Gastroesophageal sphincter (tissue), 4 donors: ENCODE results near the gene TMCO2. TPM values are rescaled to one million over a fixed set of nuclear protein-coding genes. Genes with fewer than 3 reads are reported as not detected.
"Not testable (repeated sequence)": the region's sequence is repeated elsewhere in the genome, so short reads cannot be mapped to it uniquely, and the experiment has no call there.

Source experiments
- ATAC-seq: fragments of 150-250 bp; one replicate; pipeline ENCODE4 v1.9.1; 2016; ENCODE audit warnings: mild to moderate bottlenecking, moderate library complexity
- H3K27ac ChIP-seq, 4 donors: fragments of 200-600 bp; sonication (generic) in 3 of 4; 1 replicate in 3 of 4; 2 replicates in 1 of 4; pipeline ENCODE4 v1.5.1; 2016 to 2019
- H3K27me3 ChIP-seq: fragments of 200-600 bp; sonication (generic); one replicate; pipeline ENCODE4 v1.5.1; 2019
- H3K36me3 ChIP-seq, 2 donors: fragments of 200-600 bp; sonication (generic); one replicate each; pipeline ENCODE4 v1.5.1; 2019; ENCODE audit warnings: control low read depth in 1 of 2
- H3K4me1 ChIP-seq, 3 donors: fragments of 200-600 bp; sonication (generic); 1 replicate in 2 of 3; 2 replicates in 1 of 3; pipeline ENCODE4 v1.5.1; 2016 to 2019; ENCODE audit warnings: control low read depth in 2 of 3
- H3K4me3 ChIP-seq, 2 donors: fragments of 200-600 bp; sonication (generic); one replicate each; pipeline ENCODE4 v1.5.1; 2019; ENCODE audit warnings: mild to moderate bottlenecking in 1 of 2, moderate library complexity in 1 of 2
- H3K9me3 ChIP-seq, 3 donors: fragments of 200-600 bp; sonication (generic); one replicate each; pipeline ENCODE4 v1.5.1; 2017 to 2019; ENCODE audit warnings: control low read depth in 2 of 3
- EP300 ChIP-seq: sonication (generic); formaldehyde crosslinking; IDR thresholded peaks from one replicate; pipeline ENCODE4 v1.6.1; 2017; ENCODE audit warnings: antibody characterized with exemption, mild to moderate bottlenecking
- POLR2A ChIP-seq, 2 donors: fragments of 450-650 bp; IDR thresholded peaks; one replicate each; pipeline ENCODE4 v1.6.1; 2017; ENCODE audit warnings: antibody characterized with exemption in 2 of 2, mild to moderate bottlenecking in 2 of 2, moderate library complexity in 1 of 2
- POLR2AphosphoS5 ChIP-seq: sonication (generic); formaldehyde crosslinking; IDR thresholded peaks from one replicate; pipeline ENCODE4 v1.6.1; 2017; ENCODE audit warnings: antibody characterized with exemption
- WGBS, 2 donors: methylation state at CpG; one replicate each; pipeline ENCODE4 v1.1.5; 2018; ENCODE audit warnings: low coverage in 1 of 2; 5-methylcytosine and 5-hydroxymethylcytosine counted together
- total RNA-seq, 4 donors: library from RNA; depleted of rRNA; stranded (reverse); fragments of >200 nt; gene quantifications; one replicate each; pipeline ENCODE4 v1.1.0, GENCODE V29; 2016
- TF ChIP-seq, protein P1 (sequence below), 4 experiments: fragments of 200-600 bp in 2 of 4; fragments of 450-650 bp in 2 of 4; sonication (generic) in 1 of 4; IDR thresholded peaks; one replicate each; pipeline ENCODE4 v1.5.1; 2017 to 2019; ENCODE audit warnings: antibody characterized with exemption in 4 of 4, mild to moderate bottlenecking in 2 of 4, moderate library complexity in 2 of 4

Gene TMCO2
- total RNA-seq: not detected

GRCh38 chr1:40247655-40248054, at the start of gene TMCO2:
Gene TMCO2 (plus strand): TSS chr1:40247937. CDS start chr1:40247994, 57 bp downstream.
- WGBS, 2 donors: 91% methylated on average over 1 of the region's 1 CpG; no CpG with 5 or more reads in 1 of the 2 donors
- TF ChIP-seq POLR2AphosphoS5 (no peak), POLR2A (IDR thresholded peaks at IDR 0.05) (no peak), EP300 (no peak)
- TF ChIP-seq, protein P1, sequence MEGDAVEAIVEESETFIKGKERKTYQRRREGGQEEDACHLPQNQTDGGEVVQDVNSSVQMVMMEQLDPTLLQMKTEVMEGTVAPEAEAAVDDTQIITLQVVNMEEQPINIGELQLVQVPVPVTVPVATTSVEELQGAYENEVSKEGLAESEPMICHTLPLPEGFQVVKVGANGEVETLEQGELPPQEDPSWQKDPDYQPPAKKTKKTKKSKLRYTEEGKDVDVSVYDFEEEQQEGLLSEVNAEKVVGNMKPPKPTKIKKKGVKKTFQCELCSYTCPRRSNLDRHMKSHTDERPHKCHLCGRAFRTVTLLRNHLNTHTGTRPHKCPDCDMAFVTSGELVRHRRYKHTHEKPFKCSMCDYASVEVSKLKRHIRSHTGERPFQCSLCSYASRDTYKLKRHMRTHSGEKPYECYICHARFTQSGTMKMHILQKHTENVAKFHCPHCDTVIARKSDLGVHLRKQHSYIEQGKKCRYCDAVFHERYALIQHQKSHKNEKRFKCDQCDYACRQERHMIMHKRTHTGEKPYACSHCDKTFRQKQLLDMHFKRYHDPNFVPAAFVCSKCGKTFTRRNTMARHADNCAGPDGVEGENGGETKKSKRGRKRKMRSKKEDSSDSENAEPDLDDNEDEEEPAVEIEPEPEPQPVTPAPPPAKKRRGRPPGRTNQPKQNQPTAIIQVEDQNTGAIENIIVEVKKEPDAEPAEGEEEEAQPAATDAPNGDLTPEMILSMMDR (IDR thresholded peaks at IDR 0.05): no peak
- no peak for ATAC-seq

GRCh38 chr1:40199126-40199525, 48.6 kb upstream of the TMCO2 start:
- Histone ChIP-seq H3K36me3 (peaks cover 0 to 72% of the 10 kb centered on the region in 2 donors), H3K27ac (no peak overlapping the region), H3K4me1 (no peaks in the 10 kb centered on the region), H3K27me3 (no peaks in the 10 kb centered on the region), H3K4me3 (no peak overlapping the region), H3K9me3 (no peaks in the 10 kb centered on the region)
- TF ChIP-seq EP300 (no peak), POLR2AphosphoS5 (no peak), POLR2A (IDR thresholded peaks at IDR 0.05) (no peak)
- TF ChIP-seq, protein P1 (IDR thresholded peaks at IDR 0.05): no peak
- no peak for ATAC-seq
- WGBS, 2 donors: 85 to 96% methylated on average over 3 of the region's 3 CpGs

More at GRCh38 chr1:40247655-40248054, at the start of gene TMCO2:
- H3K4me3 ChIP-seq: no peak within 1 kb of the TSS
- no peak within 1 kb of the TSS for H3K27ac ChIP-seq
- H3K36me3 ChIP-seq: no peaks in the 10 kb centered on the region
- H3K27me3 ChIP-seq: no peaks in the 10 kb centered on the region
- H3K9me3 ChIP-seq: no peaks in the 10 kb centered on the region
- no peaks in the 10 kb centered on the region for H3K4me1 ChIP-seq

DNA sequence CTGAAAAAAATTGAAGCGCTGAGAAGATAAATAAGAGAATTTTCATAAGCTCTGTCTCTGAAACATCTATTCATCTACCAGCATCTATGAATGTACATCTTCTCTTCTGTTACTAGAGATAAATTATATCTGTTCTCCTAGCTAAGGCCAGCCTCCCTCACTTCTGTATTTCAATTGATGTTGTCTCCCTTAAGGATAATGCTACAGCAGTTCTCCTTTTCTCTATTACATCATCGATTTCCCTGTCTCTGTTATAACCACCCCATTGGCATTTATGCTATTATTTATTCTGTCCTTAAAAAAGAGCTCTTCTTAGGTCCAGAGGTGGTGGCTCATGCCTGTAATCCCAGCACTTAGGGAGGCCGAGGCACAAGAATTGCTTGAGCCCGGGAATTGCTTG, 42.9 kb upstream of the TMCO2 start:
- H3K27ac ChIP-seq: no peak overlapping the region
- H3K4me1 ChIP-seq: peaks cover 0 to 1% (median 0%) of the 10 kb centered on the region in 3 donors
- no peak for ATAC-seq
- no peaks in the 10 kb centered on the region for H3K9me3 ChIP-seq
- 95 to 100% methylated on average over 1 to 3 of the region's 4 CpGs for WGBS, 2 donors
- H3K4me3 ChIP-seq: no peak overlapping the region
- no peak for TF ChIP-seq POLR2A (IDR thresholded peaks at IDR 0.05)
- no peak for TF ChIP-seq EP300
- TF ChIP-seq, protein P1 (IDR thresholded peaks at IDR 0.05): no peak
- no peak for TF ChIP-seq POLR2AphosphoS5
- H3K36me3 ChIP-seq: peaks cover 0 to 65% of the 10 kb centered on the region in 2 donors
- H3K27me3 ChIP-seq: no peaks in the 10 kb centered on the region

- Histone ChIP-seq H3K27ac (no peak overlapping the region), H3K9me3 (no peaks in the 10 kb centered on the region), H3K4me1 (peaks cover 0 to 5% (median 0%) of the 10 kb centered on the region in 3 donors), H3K36me3 (peaks cover 0 to 72% of the 10 kb centered on the region in 2 donors), H3K27me3 (no peaks in the 10 kb centered on the region), H3K4me3 (no peak overlapping the region)
- WGBS, 2 donors: 75 to 77% methylated on average over 3 of the region's 3 CpGs
- no peak for TF ChIP-seq POLR2AphosphoS5
- no peak for TF ChIP-seq POLR2A (IDR thresholded peaks at IDR 0.05)
- TF ChIP-seq EP300: no peak
- TF ChIP-seq, protein P1 (IDR thresholded peaks at IDR 0.05): no peak
- no peak for ATAC-seq
Observed at GRCh38 chr1:40210511-40211204, 37.1 kb upstream of the TMCO2 start.

GRCh38 chr1:40218333-40218732, 29.4 kb upstream of the TMCO2 start:
- H3K27ac ChIP-seq: no peak overlapping the region
- no peak overlapping the region for H3K4me3 ChIP-seq
- no peaks in the 10 kb centered on the region for H3K4me1 ChIP-seq
- 83 to 95% methylated on average over 4 to 5 of the region's 5 CpGs for WGBS, 2 donors
- H3K9me3 ChIP-seq: no peaks in the 10 kb centered on the region
- H3K36me3 ChIP-seq: peaks cover 0 to 41% of the 10 kb centered on the region in 2 donors
- no peaks in the 10 kb centered on the region for H3K27me3 ChIP-seq
- TF ChIP-seq POLR2AphosphoS5: no peak
- TF ChIP-seq, protein P1 (IDR thresholded peaks at IDR 0.05): no peak
- no peak for TF ChIP-seq POLR2A (IDR thresholded peaks at IDR 0.05)
- TF ChIP-seq EP300: no peak
- no peak for ATAC-seq

DNA sequence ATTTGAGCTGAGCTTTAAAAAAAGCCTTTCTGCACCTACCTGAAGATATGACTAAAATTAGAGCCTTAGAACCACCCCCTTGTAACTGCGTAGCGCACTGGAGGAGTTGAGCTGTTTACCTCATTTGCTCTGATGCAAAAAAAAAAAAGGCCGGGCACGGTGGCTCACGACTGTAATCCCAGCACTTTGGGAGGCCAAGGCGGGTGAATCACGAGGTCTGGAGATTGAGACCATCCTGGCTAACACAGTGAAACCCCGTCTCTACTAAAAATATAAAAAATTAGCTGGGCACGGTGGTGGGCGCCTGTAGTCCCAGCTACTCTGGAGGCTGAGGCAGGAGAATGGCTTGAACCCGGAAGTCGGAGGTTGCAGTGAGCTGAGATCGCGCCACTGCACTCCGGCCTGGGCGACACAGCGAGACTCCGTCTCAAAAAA, 26.2 kb upstream of the TMCO2 start:
- H3K9me3 ChIP-seq, H3K27me3 ChIP-seq, H3K4me3 ChIP-seq, H3K27ac ChIP-seq, ATAC-seq, H3K4me1 ChIP-seq: not testable (repeated sequence)
- WGBS, 2 donors: 90% methylated on average over 17 of the region's 18 CpGs; no CpG with 5 or more reads in 1 of the 2 donors
- H3K36me3 ChIP-seq: peaks cover 0 to 33% of the 10 kb centered on the region in 2 donors
